ENCODE data around the gene CT45A2.
"Not testable (repeated sequence)": the region's sequence is repeated elsewhere in the genome, so short reads cannot be mapped to it uniquely, and the experiment has no call there.

DNA sequence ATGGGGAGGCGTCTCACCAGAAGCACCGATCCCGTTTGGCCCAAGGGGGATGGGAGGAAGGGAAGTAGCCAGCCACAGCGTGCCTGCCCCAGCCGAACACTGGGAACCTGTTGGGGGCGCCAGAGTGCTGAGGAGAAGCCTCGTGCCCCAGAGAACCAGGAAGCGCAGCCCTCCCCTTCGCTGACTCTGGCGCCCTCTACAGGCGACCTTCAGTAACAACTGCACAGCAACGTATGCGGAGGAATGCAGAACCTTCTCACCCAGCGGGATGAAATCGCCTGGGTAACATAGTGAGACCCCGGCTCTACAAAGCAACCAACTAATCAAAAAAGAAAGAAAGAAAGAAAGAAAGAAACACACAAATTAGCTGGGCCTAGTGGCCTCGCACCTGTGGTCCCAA is 34.6 kb upstream of the CT45A2 start, which contains the start of gene CT45A8:
- TF ChIP-seq, protein P1, sequence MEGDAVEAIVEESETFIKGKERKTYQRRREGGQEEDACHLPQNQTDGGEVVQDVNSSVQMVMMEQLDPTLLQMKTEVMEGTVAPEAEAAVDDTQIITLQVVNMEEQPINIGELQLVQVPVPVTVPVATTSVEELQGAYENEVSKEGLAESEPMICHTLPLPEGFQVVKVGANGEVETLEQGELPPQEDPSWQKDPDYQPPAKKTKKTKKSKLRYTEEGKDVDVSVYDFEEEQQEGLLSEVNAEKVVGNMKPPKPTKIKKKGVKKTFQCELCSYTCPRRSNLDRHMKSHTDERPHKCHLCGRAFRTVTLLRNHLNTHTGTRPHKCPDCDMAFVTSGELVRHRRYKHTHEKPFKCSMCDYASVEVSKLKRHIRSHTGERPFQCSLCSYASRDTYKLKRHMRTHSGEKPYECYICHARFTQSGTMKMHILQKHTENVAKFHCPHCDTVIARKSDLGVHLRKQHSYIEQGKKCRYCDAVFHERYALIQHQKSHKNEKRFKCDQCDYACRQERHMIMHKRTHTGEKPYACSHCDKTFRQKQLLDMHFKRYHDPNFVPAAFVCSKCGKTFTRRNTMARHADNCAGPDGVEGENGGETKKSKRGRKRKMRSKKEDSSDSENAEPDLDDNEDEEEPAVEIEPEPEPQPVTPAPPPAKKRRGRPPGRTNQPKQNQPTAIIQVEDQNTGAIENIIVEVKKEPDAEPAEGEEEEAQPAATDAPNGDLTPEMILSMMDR (IDR thresholded peaks at IDR 0.05), result not testable (repeated sequence)
- not testable (repeated sequence) for TF ChIP-seq POLR2A (IDR thresholded peaks at IDR 0.05)

All from adrenal gland (tissue), 5 donors.